Measurements from ENCODE around the gene LMO7. TPM values are rescaled to one million over a fixed set of nuclear protein-coding genes. Genes with fewer than 3 reads are reported as not detected.

Gene LMO7
- total and polyA plus RNA-seq, 2 of the 4 experiments (the other 2 are of a cell fraction): 266 to 367 TPM

DNA sequence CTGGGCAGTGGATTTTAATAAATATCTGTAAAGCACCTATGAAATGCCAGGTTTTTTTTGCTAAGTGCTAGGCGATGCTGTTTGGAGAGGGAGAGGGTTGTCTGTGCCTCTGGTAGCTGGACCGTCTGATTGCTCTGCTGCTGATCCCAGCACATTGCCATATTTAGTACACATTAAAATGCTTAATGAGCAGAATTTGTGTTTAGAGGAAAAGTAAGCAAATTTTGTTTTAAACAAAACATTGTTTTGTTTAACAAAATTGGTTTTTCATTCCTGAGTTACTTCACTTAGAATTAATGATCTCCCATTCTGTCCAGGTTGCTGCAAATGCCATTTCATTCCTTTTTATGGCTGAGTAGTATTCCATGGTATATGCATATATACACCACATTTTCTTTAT lies 85.2 kb downstream of the LMO7 start:
- TF ChIP-seq MAFK (IDR thresholded peaks at IDR 0.05; ENCODE audit: low read depth, low read length) (peak; percentile 30; the same call in 1 of the 2 replicates), RAD21 (IDR thresholded peaks at IDR 0.05; ENCODE audit: low read length) (no peak)
- no peak overlapping the region for H2BK120ac ChIP-seq (ENCODE audit: low read depth, low read length)
- ChIA-PET CTCF (no interaction called here), POLR2A (ENCODE audit: unreplicated experiment) (no interaction called here)
- no peak overlapping the region for H3K14ac ChIP-seq (replicated peaks; ENCODE audit: low read depth, low read length)
- peaks cover 10% of the 10 kb centered on the region for H3K4me1 ChIP-seq (ENCODE audit: control insufficient read depth, insufficient read depth, low read length)
- no peak overlapping the region for H2BK15ac ChIP-seq (ENCODE audit: low read depth, low read length)
- no CpG with 5 or more reads among the region's 2 CpGs for WGBS, 2 experiments (ENCODE audit: extremely low coverage in 2 of 2, insufficient read length in 1 of 2)
- intact Hi-C loops (cut with micrococcal nuclease) (no loop called here), in situ Hi-C loops (cut with MboI; ENCODE audit: low sequenced_read_pairs) (no loop called here), dilution Hi-C loops (cut with HindIII; ENCODE audit: low sequenced_read_pairs, unreplicated experiment) (no loop called here)
- no peak overlapping the region for H3K4me3 ChIP-seq (ENCODE audit: insufficient read depth, low read depth, low read length)
- no peak overlapping the region for H3K23ac ChIP-seq (ENCODE audit: low read depth, low read length)
- H3K18ac ChIP-seq (ENCODE audit: low read depth, low read length): no peak overlapping the region
- no peak overlapping the region for H4K5ac ChIP-seq (ENCODE audit: low read depth, low read length)
- DNase-seq: no peak
- no peak overlapping the region for H4K91ac ChIP-seq (ENCODE audit: insufficient read depth, low read depth, low read length)
- H2BK20ac ChIP-seq (ENCODE audit: low read depth, low read length): no peak overlapping the region
- H4K20me1 ChIP-seq (ENCODE audit: insufficient read depth, low read length): peaks cover 62% of the 10 kb centered on the region; the same call in 1 of the 2 replicates
- BruUV-seq (replicated peaks): no TSS peak
- H2AK9ac ChIP-seq (replicated peaks; ENCODE audit: low read depth, low read length, poor library complexity): no peak overlapping the region
- H3K9me1 ChIP-seq (ENCODE audit: insufficient read depth, low read length): peaks cover 2% of the 10 kb centered on the region
- no peak overlapping the region for H3K56ac ChIP-seq (ENCODE audit: extremely low read depth, insufficient read depth, low read length)
- H3K79me1 ChIP-seq (ENCODE audit: low read depth in 1 of 2, low read length in 2 of 2): peaks cover 31 to 61% of the 10 kb centered on the region in 2 experiments
- no peak overlapping the region for H2BK5ac ChIP-seq (ENCODE audit: low read depth, low read length, poor library complexity, severe bottlenecking)
- no peaks in the 10 kb centered on the region for H3K9me3 ChIP-seq (ENCODE audit: control insufficient read depth, insufficient read depth, low read length)
- H3K4ac ChIP-seq (ENCODE audit: low read depth, low read length): no peak overlapping the region
- H2AK5ac ChIP-seq (ENCODE audit: low read depth, low read length): no peak overlapping the region
- no peak for ATAC-seq (ENCODE audit: low read depth)
- H2AFZ ChIP-seq (replicated peaks; ENCODE audit: low read length, poor library complexity): no peak overlapping the region
- no peaks in the 10 kb centered on the region for H3K27me3 ChIP-seq (ENCODE audit: control insufficient read depth, insufficient read depth, low read length)
- no peak overlapping the region for H3K9ac ChIP-seq (ENCODE audit: low read depth, low read length)
- no peak overlapping the region for H3K27ac ChIP-seq (ENCODE audit: insufficient read depth, low read length)
- H3K4me2 ChIP-seq (ENCODE audit: low read depth, low read length): no peak overlapping the region
- H4K8ac ChIP-seq (ENCODE audit: low read depth in 2 of 2, low read length in 2 of 2): no peak overlapping the region
- peaks cover 5% of the 10 kb centered on the region for H3K36me3 ChIP-seq (ENCODE audit: control insufficient read depth, insufficient read depth, low read length)
